ENCODE measurements around the gene AP4M1. TPM values are rescaled to one million over a fixed set of nuclear protein-coding genes. Genes with fewer than 3 reads are reported as not detected.

The AP4M1 gene
- polyA plus RNA-seq, 2 of the 4 experiments (the other 2 are of a cell fraction), result 16.6 to 18.3 TPM

DNA sequence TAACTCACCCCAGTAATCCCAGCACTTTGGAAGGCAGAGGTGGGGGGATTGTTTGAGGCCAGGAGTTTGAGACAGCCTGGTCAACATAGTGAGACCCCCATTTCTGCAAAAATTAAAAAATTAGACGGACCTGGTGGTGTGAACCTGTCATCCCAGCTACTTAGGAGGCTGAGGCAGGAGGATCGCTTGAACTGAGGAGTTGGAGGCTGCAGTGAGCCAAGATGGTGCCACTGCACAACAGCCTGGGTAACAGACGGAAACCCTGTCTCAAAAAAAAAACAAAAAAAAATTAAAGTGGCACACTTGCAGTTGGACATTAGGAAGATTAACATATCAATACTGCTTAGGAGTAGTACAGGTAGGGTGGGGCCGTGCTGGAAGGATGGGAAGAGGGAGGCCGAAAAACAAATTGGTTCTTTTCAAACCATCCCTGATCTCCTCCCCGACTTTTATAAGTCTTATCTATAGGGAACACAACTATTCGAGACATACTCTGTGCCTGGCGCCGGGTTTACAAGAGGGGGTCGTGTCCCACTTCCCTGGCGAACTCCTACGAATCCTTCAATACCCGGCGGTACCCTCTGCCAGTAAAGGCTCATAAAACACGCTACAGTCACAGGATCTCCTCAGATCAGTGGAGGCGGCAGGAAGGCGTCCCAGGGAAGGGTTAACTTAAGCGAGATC lies 17.1 kb downstream of the AP4M1 start:
- TF ChIP-seq ZC3H11A (IDR thresholded peaks at IDR 0.05), result no peak
- TF ChIP-seq RFX5 (IDR thresholded peaks at IDR 0.05), result no peak
- TF ChIP-seq, protein P1, sequence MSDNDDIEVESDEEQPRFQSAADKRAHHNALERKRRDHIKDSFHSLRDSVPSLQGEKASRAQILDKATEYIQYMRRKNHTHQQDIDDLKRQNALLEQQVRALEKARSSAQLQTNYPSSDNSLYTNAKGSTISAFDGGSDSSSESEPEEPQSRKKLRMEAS (IDR thresholded peaks at IDR 0.05), result no peak
- TF ChIP-seq ZSCAN20 (CRISPR knock-in tag; IDR thresholded peaks at IDR 0.05), result no peak
- no peak for TF ChIP-seq TFCP2L1 (CRISPR knock-in tag; IDR thresholded peaks at IDR 0.05)
- TF ChIP-seq PHF8 (IDR thresholded peaks at IDR 0.05; ENCODE audit: borderline replicate concordance, low read depth), result no peak
- no peak for TF ChIP-seq HDAC2 (IDR thresholded peaks at IDR 0.05)
- TF ChIP-seq NPAS2 (CRISPR knock-in tag; IDR thresholded peaks at IDR 0.05; ENCODE audit: borderline replicate concordance), result no peak
- TF ChIP-seq EHMT2 (IDR thresholded peaks at IDR 0.05; ENCODE audit: low read depth), result no peak
- no peak for TF ChIP-seq SREBF2 (IDR thresholded peaks at IDR 0.05)
- TF ChIP-seq JUN (IDR thresholded peaks at IDR 0.05), result no peak
- H3K4me3 ChIP-seq, result peak overlapping the region; percentile 81
- 16% methylated on average over 18 of the region's 18 CpGs for WGBS (ENCODE audit: missing lambda C conversion rate)
- peaks cover 13% of the 10 kb centered on the region for H3K4me1 ChIP-seq
- POLR2A ChIA-PET, result interaction anchor here (0.7 kb wide), 1 partner anchor 199 kb away, joined by 3 read pairs; the partner anchor contains the start of gene TRIM4
- H3K4me2 ChIP-seq, result peak overlapping the region; percentile 92
- H3K9me3 ChIP-seq, result no peaks in the 10 kb centered on the region
- DNase-seq (ENCODE audit: low read depth in 1 of 2, low spot score in 1 of 2) (peak; percentile 17 to 49), FAIRE-seq (no peak), ATAC-seq (peak in 1 of 2 experiments; percentile 3; a peak in 3 of 6 replicates)
- CTCF ChIA-PET, result no interaction called here
- peak overlapping the region; percentile 86 to 90 for H3K27ac ChIP-seq

DNA sequence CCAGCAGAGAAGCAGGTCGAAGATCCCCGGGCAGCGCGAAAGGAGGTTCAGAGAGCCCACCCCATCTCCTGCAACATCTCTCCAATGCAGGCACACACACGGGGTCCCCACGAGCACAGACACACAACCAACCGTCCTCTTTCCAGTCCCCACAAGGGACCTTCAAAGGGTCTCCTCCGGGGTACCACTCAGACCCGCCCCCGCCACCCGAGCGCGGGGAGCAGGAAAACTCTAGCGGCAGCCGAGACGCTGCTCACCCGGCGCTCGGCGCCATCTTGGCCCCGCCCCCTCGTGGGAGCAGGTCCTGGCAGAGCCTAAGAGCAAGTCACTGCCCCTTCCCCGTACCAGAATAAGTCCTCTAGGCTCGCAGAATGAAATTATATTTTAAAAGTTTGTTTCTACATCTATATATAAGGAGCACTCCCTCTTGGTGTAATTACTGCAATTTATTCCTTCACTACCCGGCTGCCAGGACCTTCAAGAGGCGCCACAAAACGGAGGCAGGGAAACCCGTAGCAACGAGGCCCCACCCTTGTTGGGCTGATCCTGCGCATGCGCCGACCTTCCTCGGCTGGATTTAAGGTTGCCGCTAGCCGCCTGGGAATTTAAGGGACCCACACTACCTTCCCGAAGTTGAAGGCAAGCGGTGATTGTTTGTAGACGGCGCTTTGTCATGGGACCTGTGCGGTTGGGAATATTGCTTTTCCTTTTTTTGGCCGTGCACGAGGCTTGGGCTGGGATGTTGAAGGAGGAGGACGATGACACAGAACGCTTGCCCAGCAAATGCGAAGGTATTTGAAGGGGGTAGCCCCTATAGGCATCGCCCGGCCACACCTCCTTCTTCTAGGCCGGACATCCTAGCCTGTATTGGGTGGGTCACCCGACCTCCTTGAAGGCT lies 17.9 kb downstream of the AP4M1 start, which contains the start of the genes CNPY4 and TAF6:
CNPY4 (plus strand) TSS at position 563 of the 898 bp plus-strand sequence; CDS start at position 674, 111 bp downstream.
TAF6 (minus strand) TSS at position 287 of the 898 bp plus-strand sequence. CDS start 5,149 bp downstream, outside the sequence.
- WGBS (ENCODE audit: missing lambda C conversion rate), result 1% methylated on average over 44 of the region's 49 CpGs
- H3K27ac ChIP-seq, result peak within 1 kb of the TSS; percentile 86 to 90
- H3K4me1 ChIP-seq, result peaks cover 13% of the 10 kb centered on the region
- peak within 1 kb of the TSS; percentile 81 for H3K4me3 ChIP-seq
- DNase-seq (ENCODE audit: low read depth in 1 of 2, low spot score in 1 of 2) (peak; percentile 98 to 99), FAIRE-seq (peak; percentile 18), ATAC-seq (peak; percentile 84 to 86)
- no peaks in the 10 kb centered on the region for H3K9me3 ChIP-seq
- ChIA-PET POLR2A (interaction anchor here (1.2 kb wide), 1 partner anchor 17 kb away, joined by 10 read pairs; the partner anchor contains the start of genes AP4M1 and MCM7), CTCF (interaction anchor here (5.6 kb wide), 1 partner anchor 12 kb away, joined by 46 read pairs; no protein-coding TSS in a partner anchor)
- H3K4me2 ChIP-seq, result peak within 1 kb of the TSS; percentile 92
- TF ChIP-seq JUN (IDR thresholded peaks at IDR 0.05) (peak; percentile 36 to 76; a peak in 3 of 5 replicates), MAFK (IDR thresholded peaks at IDR 0.05; ENCODE audit: partially characterized antibody) (peak; percentile 41), TP53 (CRISPR knock-in tag; IDR thresholded peaks at IDR 0.05) (no peak), KDM5A (IDR thresholded peaks at IDR 0.05) (peak; percentile 88), POLR2AphosphoS2 (conservative IDR thresholded peaks at IDR 0.05; ENCODE audit: low read length) (0 out of 2 replicates have a peak, but pooled peaks have one; percentile 25), PHF8 (IDR thresholded peaks at IDR 0.05; ENCODE audit: borderline replicate concordance, low read depth) (peak; percentile 78; the same call in 1 of the 2 replicates), MYC (IDR thresholded peaks at IDR 0.05; ENCODE audit: borderline replicate concordance, low read length) (no peak), POLR2A (IDR thresholded peaks at IDR 0.05; ENCODE audit: low read length) (peak; percentile 89), EHF (CRISPR knock-in tag; IDR thresholded peaks at IDR 0.05) (no peak), GATA3 (IDR thresholded peaks at IDR 0.05; ENCODE audit: borderline replicate concordance) (peak; percentile 6; the same call in 1 of the 2 replicates), FOSL2 (IDR thresholded peaks at IDR 0.05) (no peak), FOSL2 (CRISPR knock-in tag; IDR thresholded peaks at IDR 0.05) (0 out of 2 replicates have a peak, but pooled peaks have one; percentile 7), RFX5 (IDR thresholded peaks at IDR 0.05) (peak; percentile 91), MAZ (IDR thresholded peaks at IDR 0.05; ENCODE audit: borderline replicate concordance, low read depth, low read length) (0 out of 2 replicates have a peak, but pooled peaks have one; percentile 14), HEYL (CRISPR knock-in tag; IDR thresholded peaks at IDR 0.05) (no peak), RCOR1 (IDR thresholded peaks at IDR 0.05; ENCODE audit: low read depth, low read length) (no peak)
- TF ChIP-seq, protein P2, sequence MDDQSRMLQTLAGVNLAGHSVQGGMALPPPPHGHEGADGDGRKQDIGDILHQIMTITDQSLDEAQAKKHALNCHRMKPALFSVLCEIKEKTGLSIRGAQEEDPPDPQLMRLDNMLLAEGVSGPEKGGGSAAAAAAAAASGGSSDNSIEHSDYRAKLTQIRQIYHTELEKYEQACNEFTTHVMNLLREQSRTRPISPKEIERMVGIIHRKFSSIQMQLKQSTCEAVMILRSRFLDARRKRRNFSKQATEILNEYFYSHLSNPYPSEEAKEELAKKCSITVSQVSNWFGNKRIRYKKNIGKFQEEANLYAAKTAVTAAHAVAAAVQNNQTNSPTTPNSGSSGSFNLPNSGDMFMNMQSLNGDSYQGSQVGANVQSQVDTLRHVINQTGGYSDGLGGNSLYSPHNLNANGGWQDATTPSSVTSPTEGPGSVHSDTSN (IDR thresholded peaks at IDR 0.05), result peak; percentile 61; the same call in 1 of the 2 replicates
- TF ChIP-seq, protein P3, sequence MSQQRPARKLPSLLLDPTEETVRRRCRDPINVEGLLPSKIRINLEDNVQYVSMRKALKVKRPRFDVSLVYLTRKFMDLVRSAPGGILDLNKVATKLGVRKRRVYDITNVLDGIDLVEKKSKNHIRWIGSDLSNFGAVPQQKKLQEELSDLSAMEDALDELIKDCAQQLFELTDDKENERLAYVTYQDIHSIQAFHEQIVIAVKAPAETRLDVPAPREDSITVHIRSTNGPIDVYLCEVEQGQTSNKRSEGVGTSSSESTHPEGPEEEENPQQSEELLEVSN (IDR thresholded peaks at IDR 0.05; ENCODE audit: borderline replicate concordance, low read depth), result peak; percentile 64
- TF ChIP-seq, protein P4, sequence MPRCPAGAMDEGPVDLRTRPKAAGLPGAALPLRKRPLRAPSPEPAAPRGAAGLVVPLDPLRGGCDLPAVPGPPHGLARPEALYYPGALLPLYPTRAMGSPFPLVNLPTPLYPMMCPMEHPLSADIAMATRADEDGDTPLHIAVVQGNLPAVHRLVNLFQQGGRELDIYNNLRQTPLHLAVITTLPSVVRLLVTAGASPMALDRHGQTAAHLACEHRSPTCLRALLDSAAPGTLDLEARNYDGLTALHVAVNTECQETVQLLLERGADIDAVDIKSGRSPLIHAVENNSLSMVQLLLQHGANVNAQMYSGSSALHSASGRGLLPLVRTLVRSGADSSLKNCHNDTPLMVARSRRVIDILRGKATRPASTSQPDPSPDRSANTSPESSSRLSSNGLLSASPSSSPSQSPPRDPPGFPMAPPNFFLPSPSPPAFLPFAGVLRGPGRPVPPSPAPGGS (IDR thresholded peaks at IDR 0.05), result peak; percentile 86; the same call in 2 of the 3 replicates

Data from A549 (cell line).